HG02642 (cell line): ENCODE results near the gene CHCHD5.
"Not testable (repeated sequence)": the region's sequence is repeated elsewhere in the genome, so short reads cannot be mapped to it uniquely, and the experiment has no call there.

Source experiments
- ATAC-seq: cut with Tn5 transposase; IDR thresholded peaks from one replicate; pipeline ENCODE4 v1.9.1; 2021; ENCODE audit warnings: mild to moderate bottlenecking; ENCODE audit not compliant: unreplicated experiment, poor library complexity

The CHCHD5 gene

GRCh38 chr2:112585400-112585799, 991 bp downstream of the CHCHD5 start:
- ATAC-seq: no peak

DNA sequence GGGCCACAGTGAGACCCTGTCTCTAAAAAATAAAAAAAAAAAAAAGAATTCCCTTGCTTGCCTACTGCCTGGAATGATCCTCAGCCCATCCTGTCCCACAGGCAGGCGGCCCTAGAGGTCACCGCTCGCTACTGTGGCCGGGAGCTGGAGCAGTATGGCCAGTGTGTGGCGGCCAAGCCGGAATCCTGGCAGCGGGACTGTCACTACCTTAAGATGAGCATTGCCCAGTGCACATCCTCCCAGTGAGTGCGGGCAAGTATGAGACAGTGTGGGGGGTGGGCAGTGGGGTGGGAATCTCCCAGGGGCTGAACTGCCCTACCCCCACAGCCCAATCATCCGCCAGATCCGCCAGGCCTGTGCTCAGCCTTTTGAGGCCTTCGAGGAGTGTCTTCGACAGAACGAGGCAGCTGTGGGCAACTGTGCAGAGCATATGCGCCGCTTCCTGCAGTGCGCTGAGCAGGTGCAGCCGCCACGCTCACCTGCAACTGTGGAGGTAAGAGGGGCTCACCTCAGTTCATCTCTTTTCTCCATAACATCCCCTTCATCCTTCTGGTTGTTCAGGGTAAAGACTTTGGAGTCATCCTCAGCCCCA, 1.6 kb downstream of the CHCHD5 start:
- no peak for ATAC-seq

GRCh38 chr2:112588611-112589045, 4.2 kb downstream of the CHCHD5 start:
- ATAC-seq: no peak

GRCh38 chr2:112591413-112591812, 7.0 kb downstream of the CHCHD5 start:
- ATAC-seq: no peak

- ATAC-seq: no peak
Measured at GRCh38 chr2:112593736-112594135, 9.3 kb downstream of the CHCHD5 start.

DNA sequence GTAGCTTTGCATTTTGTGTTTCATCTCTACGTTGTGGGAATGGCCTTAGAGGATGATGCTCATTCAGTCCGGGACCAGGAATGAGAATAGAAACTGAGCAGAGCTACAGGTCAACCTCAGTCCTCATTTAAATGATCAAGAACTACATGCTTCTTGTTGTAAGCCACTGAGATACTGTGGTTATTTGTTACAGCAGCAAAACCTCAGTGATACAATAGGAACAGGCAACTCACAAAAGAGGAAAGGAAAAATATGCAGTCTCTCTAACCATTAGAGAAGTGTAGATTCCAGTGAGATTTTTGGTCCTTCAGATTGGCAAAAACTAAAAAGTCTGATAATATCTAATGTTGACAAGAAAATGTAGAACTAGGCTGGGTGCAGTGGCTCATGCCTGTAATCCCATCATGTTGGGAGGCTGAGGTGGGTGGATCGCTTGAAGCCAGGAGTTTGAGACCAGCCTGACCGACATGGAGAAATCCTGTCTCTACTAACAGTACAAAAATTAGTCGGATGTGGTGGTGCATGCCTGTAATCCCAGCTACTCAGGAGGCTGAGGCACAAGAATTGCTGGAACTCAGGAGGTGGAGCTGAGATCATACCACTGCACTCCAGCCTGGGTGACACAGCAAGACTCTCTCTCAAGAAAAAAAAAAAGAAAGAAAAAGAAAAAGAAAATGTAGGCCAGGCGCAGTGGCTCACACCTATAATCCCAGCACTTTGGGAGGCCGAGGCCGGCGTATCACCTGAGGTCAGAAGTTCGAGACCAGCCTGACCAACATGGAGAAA, 13.3 kb downstream of the CHCHD5 start:
- no peak for ATAC-seq

DNA sequence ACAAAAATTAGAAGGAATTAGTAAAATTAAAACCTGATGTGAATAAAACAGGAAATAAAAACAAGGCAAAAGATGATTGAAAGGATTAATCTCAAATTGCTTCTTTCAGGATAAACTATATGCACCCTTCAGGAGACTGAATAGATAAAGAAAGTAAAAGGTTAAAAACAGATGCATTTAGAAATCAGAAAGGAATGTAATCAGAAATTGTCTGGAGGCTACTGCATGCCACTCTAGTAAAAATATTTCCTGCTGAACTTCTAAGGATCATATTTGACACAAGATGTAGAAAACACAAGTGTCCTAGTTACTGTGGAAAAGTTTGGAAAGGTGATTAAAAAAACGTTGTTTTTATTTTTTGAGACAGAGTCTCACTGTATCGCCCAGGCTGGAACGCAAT, 16.2 kb downstream of the CHCHD5 start:
- ATAC-seq: no peak

DNA sequence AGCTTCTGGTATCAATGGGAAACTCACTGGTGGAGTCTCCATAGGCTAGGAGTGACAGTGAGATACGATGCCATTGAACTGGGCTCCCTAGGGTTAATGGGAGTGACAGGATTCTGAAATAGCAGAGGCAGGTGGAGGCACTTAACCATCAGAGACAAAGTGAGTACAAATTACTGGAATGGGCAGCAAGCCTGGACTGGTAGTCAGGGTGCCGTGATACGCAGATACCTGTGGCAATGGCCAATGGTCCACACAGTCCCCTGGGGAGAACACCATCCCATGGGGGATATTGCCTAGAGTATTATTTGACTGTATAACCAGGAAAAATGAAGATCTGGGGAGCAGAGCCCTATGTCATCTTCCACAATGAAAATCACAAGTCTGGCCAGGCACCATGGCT, 17.3 kb downstream of the CHCHD5 start:
- ATAC-seq: no peak

- no peak for ATAC-seq
Measured at GRCh38 chr2:112602917-112603316, 18.5 kb downstream of the CHCHD5 start.

- ATAC-seq: no peak
Measured at GRCh38 chr2:112603731-112604130, 19.3 kb downstream of the CHCHD5 start.

- no peak for ATAC-seq
Measured at GRCh38 chr2:112604952-112605351, 20.5 kb downstream of the CHCHD5 start.

DNA sequence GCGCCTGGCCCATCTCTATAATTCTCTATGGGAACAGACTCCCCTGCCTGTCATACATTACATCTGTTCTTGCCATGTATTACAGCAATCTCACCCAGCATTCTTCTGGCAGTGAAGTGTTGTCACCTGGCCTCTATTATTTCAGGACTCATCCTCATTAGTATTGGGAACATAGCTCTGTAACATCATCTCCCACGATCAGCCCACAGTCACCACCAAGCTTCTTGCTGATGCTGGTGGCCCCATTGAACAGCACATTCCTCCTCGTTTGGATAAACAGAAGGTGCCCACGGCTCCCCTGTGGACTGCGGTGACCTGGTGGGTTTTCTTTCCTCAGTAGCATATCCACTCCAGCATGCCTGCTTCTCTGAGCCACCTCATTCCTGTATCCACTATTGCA, 21.5 kb downstream of the CHCHD5 start:
- ATAC-seq: no peak

DNA sequence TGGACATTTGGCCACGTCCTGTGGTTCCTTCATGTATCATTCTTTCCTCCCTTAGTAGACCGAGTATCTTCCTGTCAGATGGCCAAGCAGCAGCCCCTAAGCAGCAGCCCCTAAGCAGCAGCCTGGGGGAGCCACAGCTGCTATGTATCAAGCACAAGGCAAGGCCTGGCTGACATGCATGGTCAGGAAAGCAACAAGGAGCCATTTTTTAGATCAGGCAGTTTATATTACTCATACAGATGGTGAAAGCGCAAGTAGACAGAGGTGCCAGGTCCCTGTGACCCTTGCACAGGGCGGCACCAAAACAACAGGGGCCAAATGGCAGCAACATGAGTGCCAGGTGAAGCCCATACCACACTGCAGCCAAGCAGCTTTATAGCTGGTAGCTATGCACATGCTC, 22.1 kb downstream of the CHCHD5 start:
- ATAC-seq: no peak

DNA sequence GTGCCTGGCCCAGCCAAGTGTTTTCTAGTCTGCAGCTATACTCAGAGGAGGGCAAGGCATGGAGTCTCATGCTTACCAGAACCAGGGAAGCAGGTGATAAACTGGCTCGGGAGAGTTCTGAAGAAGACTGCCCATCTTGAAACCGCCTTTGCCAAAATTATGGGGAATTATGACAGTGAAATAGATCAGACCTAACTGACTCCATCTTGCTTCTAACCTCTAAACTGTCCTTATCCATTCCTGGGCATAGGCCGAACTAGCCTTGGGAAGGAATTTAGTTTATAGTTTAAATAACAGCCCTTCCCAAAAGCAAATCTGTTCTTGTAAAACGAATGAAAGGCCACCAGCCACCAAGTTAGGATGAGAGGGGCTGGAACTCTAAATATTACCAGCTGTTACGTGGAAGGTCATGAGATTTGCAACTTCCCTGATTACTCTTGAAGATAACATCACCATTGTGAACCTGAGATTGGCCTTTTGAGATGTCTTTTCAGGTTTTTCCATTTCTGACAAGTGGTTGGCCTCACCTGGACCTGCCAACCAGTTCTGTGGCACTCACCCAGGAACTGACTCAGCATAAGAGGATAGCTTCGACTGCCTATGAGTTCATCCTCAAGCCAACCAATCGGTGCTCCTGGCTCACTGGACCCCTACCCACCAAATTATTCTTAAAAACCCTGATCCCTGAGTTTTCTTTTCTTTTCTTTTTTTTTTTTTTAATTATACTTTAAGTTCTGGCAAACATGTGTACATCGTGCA, 23.4 kb downstream of the CHCHD5 start:
- no peak for ATAC-seq

DNA sequence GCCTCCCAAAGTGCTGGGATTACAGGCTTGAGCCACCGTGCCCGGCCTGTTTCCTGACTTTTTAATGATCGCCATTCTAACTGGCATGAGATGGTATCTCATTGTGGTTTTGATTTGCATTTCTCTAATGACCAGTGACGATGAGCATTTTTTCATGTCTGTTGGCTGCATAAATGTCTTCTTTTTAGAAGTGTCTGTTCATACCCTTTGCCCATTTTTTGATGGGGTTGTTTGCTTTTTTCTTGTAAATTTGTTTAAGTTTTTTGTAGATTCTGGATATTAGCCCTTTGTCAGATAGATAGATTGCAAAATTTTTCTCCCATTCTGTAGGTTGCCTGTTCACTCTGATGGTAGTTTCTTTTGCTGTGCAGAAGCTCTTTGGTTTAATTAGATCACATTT, 24.9 kb downstream of the CHCHD5 start:
- not testable (repeated sequence) for ATAC-seq

- not testable (repeated sequence) for ATAC-seq
Measured at GRCh38 chr2:112612283-112612682, 27.9 kb downstream of the CHCHD5 start.

DNA sequence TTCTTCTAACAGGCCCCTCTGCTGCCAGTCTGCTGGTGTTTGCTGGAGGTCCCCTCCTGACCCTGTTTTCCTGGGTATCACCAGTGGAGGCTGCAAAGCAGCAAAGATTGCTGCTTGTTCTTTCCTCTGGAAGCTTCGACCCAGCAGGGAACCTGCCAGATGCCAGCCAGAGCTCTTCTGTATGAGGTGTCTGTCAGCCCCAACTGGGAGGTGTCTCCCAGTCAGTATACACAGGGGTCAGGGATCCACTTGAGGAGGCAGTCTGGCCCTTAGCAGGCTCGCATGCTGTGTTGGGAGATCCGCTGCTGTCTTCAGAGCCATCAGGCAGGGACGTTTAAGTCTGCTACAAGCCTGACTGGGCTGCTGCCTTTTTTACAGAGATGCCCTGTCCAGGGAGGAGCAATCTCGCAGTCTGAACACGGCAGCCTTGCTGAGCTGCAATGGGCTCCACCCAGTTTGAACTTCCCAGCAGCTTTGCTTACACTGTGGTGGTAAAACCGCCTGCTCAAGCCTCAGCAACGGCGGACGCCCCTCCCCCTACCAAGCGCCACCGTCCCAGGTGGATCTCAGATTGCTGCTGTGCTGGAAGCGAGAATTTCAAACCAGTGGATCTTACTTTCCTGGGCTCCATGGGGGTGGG, 29.9 kb downstream of the CHCHD5 start:
- no peak for ATAC-seq

GRCh38 chr2:112615051-112615450, 30.6 kb downstream of the CHCHD5 start:
- no peak for ATAC-seq

- not testable (repeated sequence) for ATAC-seq
Measured at GRCh38 chr2:112615798-112616197, 31.4 kb downstream of the CHCHD5 start.

GRCh38 chr2:112618383-112618782, 34.0 kb downstream of the CHCHD5 start:
- ATAC-seq: no peak
